Muscle of back (tissue), 11 donors: ENCODE results near the gene UBQLN2. TPM values are rescaled to one million over a fixed set of nuclear protein-coding genes. Genes with fewer than 3 reads are reported as not detected.

Experiments
- DNase-seq, 3 donors: peaks; one replicate each; pipeline versions ENCODE4 v3.0.0 to v3.0.0-alpha.2; 2013
- polyA plus RNA-seq, 10 donors: library from polyadenylated mRNA; unstranded; fragments of 120-200 nt; gene quantifications; one replicate each; pipeline ENCODE4 v1.2.1, GENCODE V29; 2013; ENCODE audit not compliant: insufficient read length in 10 of 10

UBQLN2 gene
- polyA plus RNA-seq, 10 donors: 28.9 to 37.8 (median 31.7) TPM

- DNase-seq: no peak
Measured at GRCh38 chrX:56615282-56615681, 51.9 kb downstream of the UBQLN2 start.

Other genes starting within 250 kb of the UBQLN2 start
- gene NBDY, start 165.6 kb downstream of the UBQLN2 start, polyA plus RNA-seq: 10 to 100 TPM; 39.0 to 59.0 (median 48.9) TPM